ENCODE data around the gene KRT74. TPM values are rescaled to one million over a fixed set of nuclear protein-coding genes. Genes with fewer than 3 reads are reported as not detected.
A peak's percentile ranks its signal among the peaks of the same experiment; 100 is the strongest.

The KRT74 gene
- total RNA-seq, 1 donor: not detected

- H3K27ac ChIP-seq (ENCODE audit: low read depth, low read length): no peak overlapping the region
- H3K4me3 ChIP-seq (ENCODE audit: insufficient read depth, low read length): no peak overlapping the region
- TF ChIP-seq CTCF (IDR thresholded peaks at IDR 0.05; ENCODE audit: extremely low read depth, low read depth, low read length): no peak
- H3K9me3 ChIP-seq (ENCODE audit: low read depth, low read length): no peaks in the 10 kb centered on the region
- H3K79me2 ChIP-seq (ENCODE audit: insufficient read depth, low read length): no peaks in the 10 kb centered on the region
- H3K4me1 ChIP-seq (ENCODE audit: insufficient read depth, low read length): no peaks in the 10 kb centered on the region
- no peak for DNase-seq (ENCODE audit: insufficient read length, low spot score, missing footprints)
- H3K4me2 ChIP-seq (ENCODE audit: insufficient read depth, low read length): no peak overlapping the region
- no peaks in the 10 kb centered on the region for H3K36me3 ChIP-seq (ENCODE audit: insufficient read depth, low read length)
- no peaks in the 10 kb centered on the region for H4K20me1 ChIP-seq (ENCODE audit: insufficient read depth, low read length)
- H2AFZ ChIP-seq (ENCODE audit: low read length): no peak overlapping the region
- H3K27me3 ChIP-seq (ENCODE audit: insufficient read depth, low read length): peaks cover 18% of the 10 kb centered on the region
Measured at GRCh38 chr12:52585066-52585465, 11.4 kb upstream of the KRT74 start.

- Histone ChIP-seq H4K20me1 (ENCODE audit: insufficient read depth, low read length) (no peaks in the 10 kb centered on the region), H3K9me3 (ENCODE audit: low read depth, low read length) (no peaks in the 10 kb centered on the region), H3K79me2 (ENCODE audit: insufficient read depth, low read length) (no peaks in the 10 kb centered on the region), H3K4me3 (ENCODE audit: insufficient read depth, low read length) (no peak overlapping the region), H2AFZ (ENCODE audit: low read length) (no peak overlapping the region), H3K27me3 (ENCODE audit: insufficient read depth, low read length) (peaks cover 25% of the 10 kb centered on the region), H3K4me2 (ENCODE audit: insufficient read depth, low read length) (no peak overlapping the region), H3K27ac (ENCODE audit: low read depth, low read length) (no peak overlapping the region), H3K4me1 (ENCODE audit: insufficient read depth, low read length) (no peaks in the 10 kb centered on the region), H3K36me3 (ENCODE audit: insufficient read depth, low read length) (no peaks in the 10 kb centered on the region)
- no peak for TF ChIP-seq CTCF (IDR thresholded peaks at IDR 0.05; ENCODE audit: extremely low read depth, low read depth, low read length)
- DNase-seq (ENCODE audit: insufficient read length, low spot score, missing footprints): no peak
Measured at GRCh38 chr12:52584156-52584682, 10.6 kb upstream of the KRT74 start.

GRCh38 chr12:52582971-52583456 lies 9.4 kb upstream of the KRT74 start:
- H3K4me2 ChIP-seq (ENCODE audit: insufficient read depth, low read length): no peak overlapping the region
- TF ChIP-seq CTCF (IDR thresholded peaks at IDR 0.05; ENCODE audit: extremely low read depth, low read depth, low read length): peak; percentile 78

GRCh38 chr12:52582486-52582885 lies 8.8 kb upstream of the KRT74 start:
- no peak for TF ChIP-seq CTCF (IDR thresholded peaks at IDR 0.05; ENCODE audit: extremely low read depth, low read depth, low read length)
- H3K4me2 ChIP-seq (ENCODE audit: insufficient read depth, low read length): no peak overlapping the region
- no peak overlapping the region for H2AFZ ChIP-seq (ENCODE audit: low read length)
- no peak for DNase-seq (ENCODE audit: insufficient read length, low spot score, missing footprints)
- H3K9me3 ChIP-seq (ENCODE audit: low read depth, low read length): no peaks in the 10 kb centered on the region
- no peak overlapping the region for H3K27ac ChIP-seq (ENCODE audit: low read depth, low read length)
- no peaks in the 10 kb centered on the region for H3K79me2 ChIP-seq (ENCODE audit: insufficient read depth, low read length)
- no peak overlapping the region for H3K4me3 ChIP-seq (ENCODE audit: insufficient read depth, low read length)
- peaks cover 30% of the 10 kb centered on the region for H3K27me3 ChIP-seq (ENCODE audit: insufficient read depth, low read length)
- no peaks in the 10 kb centered on the region for H3K36me3 ChIP-seq (ENCODE audit: insufficient read depth, low read length)
- H4K20me1 ChIP-seq (ENCODE audit: insufficient read depth, low read length): no peaks in the 10 kb centered on the region
- H3K4me1 ChIP-seq (ENCODE audit: insufficient read depth, low read length): no peaks in the 10 kb centered on the region

More at GRCh38 chr12:52582971-52583456, 9.4 kb upstream of the KRT74 start:
- Histone ChIP-seq H3K79me2 (ENCODE audit: insufficient read depth, low read length) (no peaks in the 10 kb centered on the region), H3K4me1 (ENCODE audit: insufficient read depth, low read length) (no peaks in the 10 kb centered on the region), H3K36me3 (ENCODE audit: insufficient read depth, low read length) (no peaks in the 10 kb centered on the region), H4K20me1 (ENCODE audit: insufficient read depth, low read length) (no peaks in the 10 kb centered on the region), H3K27ac (ENCODE audit: low read depth, low read length) (no peak overlapping the region), H3K27me3 (ENCODE audit: insufficient read depth, low read length) (peaks cover 32% of the 10 kb centered on the region), H3K9me3 (ENCODE audit: low read depth, low read length) (no peaks in the 10 kb centered on the region), H2AFZ (ENCODE audit: low read length) (no peak overlapping the region), H3K4me3 (ENCODE audit: insufficient read depth, low read length) (no peak overlapping the region)
- peak; percentile 98 for DNase-seq (ENCODE audit: insufficient read length, low spot score, missing footprints)
